ENCODE measurements around the gene PPP1R9B. TPM values are rescaled to one million over a fixed set of nuclear protein-coding genes. Genes with fewer than 3 reads are reported as not detected.
A peak's percentile ranks its signal among the peaks of the same experiment; 100 is the strongest.

The PPP1R9B gene
- total and polyA plus RNA-seq, 2 experiments from 2014 or later: 5.1 to 26.2 TPM

DNA sequence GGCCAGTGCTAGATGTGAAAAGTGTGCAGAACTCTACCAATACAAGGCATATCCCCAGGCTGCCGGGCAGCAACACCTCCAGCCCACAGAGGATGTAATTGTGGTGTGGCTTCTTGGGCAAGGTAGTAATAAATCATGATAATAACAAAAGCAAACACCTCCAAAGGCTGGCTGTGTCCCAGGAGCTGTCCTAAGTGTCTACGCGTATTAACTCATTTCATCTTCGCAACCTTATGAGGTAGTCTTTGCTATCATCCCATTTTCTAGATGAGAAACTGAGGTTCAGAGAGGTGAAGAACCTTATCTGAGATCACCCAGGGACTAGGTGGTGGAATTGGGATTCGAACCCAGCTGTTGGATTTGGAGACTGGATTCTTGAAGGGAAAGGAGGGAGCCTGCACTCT lies 50.0 kb downstream of the PPP1R9B start:
- no peaks in the 10 kb centered on the region for H3K9me2 ChIP-seq (replicated peaks; ENCODE audit: insufficient read depth)
- no peak overlapping the region for H3K4me3 ChIP-seq
- no peaks in the 10 kb centered on the region for H3K36me3 ChIP-seq (replicated peaks; ENCODE audit: insufficient read depth, low read depth)
- no peak overlapping the region for H2AFZ ChIP-seq
- H3K27ac ChIP-seq: peak overlapping the region; percentile 90
- DNase-seq (ENCODE audit: low spot score): no peak
- H4K20me1 ChIP-seq (ENCODE audit: insufficient read depth, poor library complexity, severe bottlenecking): no peaks in the 10 kb centered on the region
- H3K4me1 ChIP-seq (ENCODE audit: insufficient read depth): peaks cover 36% of the 10 kb centered on the region
- peaks cover 12% of the 10 kb centered on the region for H3K79me2 ChIP-seq
- H3K4me2 ChIP-seq: peak overlapping the region; percentile 73
- no peak for TF ChIP-seq EZH2 (IDR thresholded peaks at IDR 0.05; ENCODE audit: borderline replicate concordance)
- no peak for TF ChIP-seq EZH2phosphoT487 (IDR thresholded peaks at IDR 0.05; ENCODE audit: low read depth, severe bottlenecking, unreplicated experiment)
- TF ChIP-seq, protein P1, sequence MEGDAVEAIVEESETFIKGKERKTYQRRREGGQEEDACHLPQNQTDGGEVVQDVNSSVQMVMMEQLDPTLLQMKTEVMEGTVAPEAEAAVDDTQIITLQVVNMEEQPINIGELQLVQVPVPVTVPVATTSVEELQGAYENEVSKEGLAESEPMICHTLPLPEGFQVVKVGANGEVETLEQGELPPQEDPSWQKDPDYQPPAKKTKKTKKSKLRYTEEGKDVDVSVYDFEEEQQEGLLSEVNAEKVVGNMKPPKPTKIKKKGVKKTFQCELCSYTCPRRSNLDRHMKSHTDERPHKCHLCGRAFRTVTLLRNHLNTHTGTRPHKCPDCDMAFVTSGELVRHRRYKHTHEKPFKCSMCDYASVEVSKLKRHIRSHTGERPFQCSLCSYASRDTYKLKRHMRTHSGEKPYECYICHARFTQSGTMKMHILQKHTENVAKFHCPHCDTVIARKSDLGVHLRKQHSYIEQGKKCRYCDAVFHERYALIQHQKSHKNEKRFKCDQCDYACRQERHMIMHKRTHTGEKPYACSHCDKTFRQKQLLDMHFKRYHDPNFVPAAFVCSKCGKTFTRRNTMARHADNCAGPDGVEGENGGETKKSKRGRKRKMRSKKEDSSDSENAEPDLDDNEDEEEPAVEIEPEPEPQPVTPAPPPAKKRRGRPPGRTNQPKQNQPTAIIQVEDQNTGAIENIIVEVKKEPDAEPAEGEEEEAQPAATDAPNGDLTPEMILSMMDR (IDR thresholded peaks at IDR 0.05; ENCODE audit: poor library complexity): no peak
- 76% methylated on average over 5 of the region's 5 CpGs for WGBS (ENCODE audit: low lambda C conversion rate, missing lambda C conversion rate)
- no peaks in the 10 kb centered on the region for H3K27me3 ChIP-seq
- H3K9me3 ChIP-seq (ENCODE audit: low read depth): no peaks in the 10 kb centered on the region

DNA sequence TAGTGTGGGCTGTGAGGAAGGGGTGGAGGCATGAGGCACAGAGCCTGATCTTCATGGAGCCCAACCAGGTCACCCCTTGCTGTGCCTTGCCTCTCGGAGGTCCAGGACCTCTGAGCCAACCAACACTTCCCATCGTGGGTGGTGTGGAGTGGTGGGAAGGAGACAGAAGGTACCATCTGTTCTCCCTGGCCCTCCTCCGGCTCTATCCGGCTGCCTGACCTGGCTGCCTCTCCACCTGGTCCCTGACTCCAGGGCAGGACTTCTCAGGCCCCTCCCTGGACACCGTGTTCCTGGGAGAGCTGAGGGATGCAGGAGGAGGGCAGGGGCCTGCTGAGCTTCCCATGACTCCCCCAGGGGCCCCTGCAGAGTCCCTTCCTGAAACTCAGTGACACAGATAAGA lies 51.5 kb downstream of the PPP1R9B start:
- DNase-seq (ENCODE audit: low spot score): no peak
- TF ChIP-seq EZH2 (IDR thresholded peaks at IDR 0.05; ENCODE audit: borderline replicate concordance) (no peak), EZH2phosphoT487 (IDR thresholded peaks at IDR 0.05; ENCODE audit: low read depth, severe bottlenecking, unreplicated experiment) (no peak)
- TF ChIP-seq, protein P1 (IDR thresholded peaks at IDR 0.05; ENCODE audit: poor library complexity): no peak

DNA sequence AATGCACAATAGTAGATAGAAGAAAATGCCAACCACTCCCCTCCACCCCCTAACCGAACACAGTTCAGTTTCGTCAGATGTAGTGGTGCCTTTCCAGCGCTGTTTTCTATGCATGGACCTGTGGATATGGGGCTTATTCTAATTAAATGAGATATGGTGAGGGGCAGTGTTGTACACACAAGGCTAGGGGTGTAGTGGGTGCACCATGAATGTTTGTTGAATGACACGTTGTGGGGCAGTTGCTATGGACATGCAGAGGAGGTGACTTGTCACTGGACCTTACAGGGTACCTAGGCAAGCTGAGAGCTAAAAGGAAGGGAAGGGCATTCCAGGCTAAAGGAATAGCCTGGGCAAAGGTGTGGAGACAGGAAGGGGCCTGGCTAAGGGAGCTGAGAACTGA lies 51.9 kb downstream of the PPP1R9B start:
- Histone ChIP-seq H3K27ac (no peak overlapping the region), H3K9me2 (replicated peaks; ENCODE audit: insufficient read depth) (no peaks in the 10 kb centered on the region), H3K27me3 (no peaks in the 10 kb centered on the region), H3K79me2 (peaks cover 14% of the 10 kb centered on the region), H3K9me3 (ENCODE audit: low read depth) (no peaks in the 10 kb centered on the region), H2AFZ (no peak overlapping the region), H3K4me1 (ENCODE audit: insufficient read depth) (peaks cover 36% of the 10 kb centered on the region), H4K20me1 (ENCODE audit: insufficient read depth, poor library complexity, severe bottlenecking) (no peaks in the 10 kb centered on the region), H3K36me3 (replicated peaks; ENCODE audit: insufficient read depth, low read depth) (no peaks in the 10 kb centered on the region), H3K4me3 (no peak overlapping the region), H3K4me2 (no peak overlapping the region)
- DNase-seq (ENCODE audit: low spot score): no peak
- 86% methylated on average over 4 of the region's 4 CpGs for WGBS (ENCODE audit: low lambda C conversion rate, missing lambda C conversion rate)
- TF ChIP-seq, protein P1 (IDR thresholded peaks at IDR 0.05; ENCODE audit: poor library complexity): no peak
- no peak for TF ChIP-seq EZH2 (IDR thresholded peaks at IDR 0.05; ENCODE audit: borderline replicate concordance)
- no peak for TF ChIP-seq EZH2phosphoT487 (IDR thresholded peaks at IDR 0.05; ENCODE audit: low read depth, severe bottlenecking, unreplicated experiment)

More for the DNA sequence above, 51.5 kb downstream of the PPP1R9B start:
- H3K9me3 ChIP-seq (ENCODE audit: low read depth): no peaks in the 10 kb centered on the region
- H3K36me3 ChIP-seq (replicated peaks; ENCODE audit: insufficient read depth, low read depth): no peaks in the 10 kb centered on the region
- H3K27me3 ChIP-seq: no peaks in the 10 kb centered on the region
- no peak overlapping the region for H3K4me2 ChIP-seq
- peaks cover 36% of the 10 kb centered on the region for H3K4me1 ChIP-seq (ENCODE audit: insufficient read depth)
- WGBS (ENCODE audit: low lambda C conversion rate, missing lambda C conversion rate): 81% methylated on average over 5 of the region's 5 CpGs
- no peak overlapping the region for H2AFZ ChIP-seq
- no peak overlapping the region for H3K4me3 ChIP-seq
- no peaks in the 10 kb centered on the region for H4K20me1 ChIP-seq (ENCODE audit: insufficient read depth, poor library complexity, severe bottlenecking)
- H3K79me2 ChIP-seq: peaks cover 14% of the 10 kb centered on the region
- H3K9me2 ChIP-seq (replicated peaks; ENCODE audit: insufficient read depth): no peaks in the 10 kb centered on the region
- H3K27ac ChIP-seq: no peak overlapping the region

DNA sequence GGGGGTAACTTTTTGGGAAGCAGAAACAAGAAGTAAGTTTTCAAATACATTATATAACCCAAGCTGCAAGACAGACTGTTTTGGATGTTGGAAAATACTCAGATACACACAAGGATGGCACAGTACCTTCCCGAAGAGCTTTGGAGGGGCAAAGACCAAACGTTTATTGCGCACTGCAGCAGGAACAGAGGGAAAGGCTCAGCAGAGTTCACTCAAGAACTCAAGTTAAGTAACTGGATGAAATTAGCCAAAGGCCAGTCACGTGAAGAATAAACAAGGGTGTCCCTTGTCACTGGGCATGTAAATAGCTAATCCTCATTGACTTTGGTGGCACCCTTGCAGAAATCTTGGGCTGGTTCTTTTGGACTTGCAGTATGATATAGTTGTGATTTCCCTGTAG lies 52.6 kb downstream of the PPP1R9B start:
- 88% methylated on average over 4 of the region's 4 CpGs for WGBS (ENCODE audit: low lambda C conversion rate, missing lambda C conversion rate)
- Histone ChIP-seq H3K4me1 (ENCODE audit: insufficient read depth) (peaks cover 35% of the 10 kb centered on the region), H3K27ac (no peak overlapping the region)

More for the DNA sequence above, 52.6 kb downstream of the PPP1R9B start:
- no peak for TF ChIP-seq EZH2 (IDR thresholded peaks at IDR 0.05; ENCODE audit: borderline replicate concordance)
- TF ChIP-seq EZH2phosphoT487 (IDR thresholded peaks at IDR 0.05; ENCODE audit: low read depth, severe bottlenecking, unreplicated experiment): no peak
- TF ChIP-seq, protein P1 (IDR thresholded peaks at IDR 0.05; ENCODE audit: poor library complexity): no peak
- Histone ChIP-seq H2AFZ (no peak overlapping the region), H3K4me3 (no peak overlapping the region), H3K79me2 (peaks cover 14% of the 10 kb centered on the region), H3K9me3 (ENCODE audit: low read depth) (no peaks in the 10 kb centered on the region), H3K36me3 (replicated peaks; ENCODE audit: insufficient read depth, low read depth) (no peaks in the 10 kb centered on the region), H3K27me3 (no peaks in the 10 kb centered on the region), H4K20me1 (ENCODE audit: insufficient read depth, poor library complexity, severe bottlenecking) (no peaks in the 10 kb centered on the region), H3K4me2 (no peak overlapping the region), H3K9me2 (replicated peaks; ENCODE audit: insufficient read depth) (no peaks in the 10 kb centered on the region)
- no peak for DNase-seq (ENCODE audit: low spot score)

Data from hepatocyte (in vitro differentiated cells).